ENCODE data around the gene AATK. TPM values are rescaled to one million over a fixed set of nuclear protein-coding genes. Genes with fewer than 3 reads are reported as not detected.

The AATK gene
- total and polyA plus RNA-seq, 9 of the 15 experiments (the other 6 are each of a cell fraction or from before 2014, with no cell fraction given): 0.11 to 0.55 (median 0.38) TPM; not detected in 5

DNA sequence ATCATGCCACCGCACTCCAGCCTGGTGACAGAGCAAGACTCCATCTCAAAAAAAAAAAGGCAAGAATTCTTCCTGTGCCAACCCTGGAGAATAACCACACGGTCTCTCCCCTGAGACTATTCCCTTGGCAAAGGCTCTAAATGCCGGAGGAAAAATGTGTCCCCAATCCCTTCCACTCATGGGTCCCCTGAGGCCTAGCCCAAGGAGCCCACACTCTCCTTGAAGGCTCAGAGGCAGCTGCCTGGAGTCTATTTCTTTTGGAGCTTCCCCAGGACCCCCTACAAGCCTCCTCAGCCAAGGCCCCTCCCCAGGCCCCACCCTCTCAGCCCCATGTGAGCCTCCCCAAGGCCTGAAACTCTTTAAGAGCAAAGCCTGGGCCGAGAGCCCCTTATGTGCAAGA, 40.1 kb upstream of the AATK start (continued):
- TF ChIP-seq ARID3A (IDR thresholded peaks at IDR 0.05; ENCODE audit: borderline replicate concordance, low read depth, low read length): no peak
- TF ChIP-seq PHF21A (IDR thresholded peaks at IDR 0.05; ENCODE audit: borderline replicate concordance, low read depth): no peak
- no peak for TF ChIP-seq ZNF146 (CRISPR knock-in tag; IDR thresholded peaks at IDR 0.05; ENCODE audit: unreplicated experiment)
- no peak for TF ChIP-seq TCFL5 (CRISPR knock-in tag; conservative IDR thresholded peaks at IDR 0.05)
- TF ChIP-seq, protein P1, sequence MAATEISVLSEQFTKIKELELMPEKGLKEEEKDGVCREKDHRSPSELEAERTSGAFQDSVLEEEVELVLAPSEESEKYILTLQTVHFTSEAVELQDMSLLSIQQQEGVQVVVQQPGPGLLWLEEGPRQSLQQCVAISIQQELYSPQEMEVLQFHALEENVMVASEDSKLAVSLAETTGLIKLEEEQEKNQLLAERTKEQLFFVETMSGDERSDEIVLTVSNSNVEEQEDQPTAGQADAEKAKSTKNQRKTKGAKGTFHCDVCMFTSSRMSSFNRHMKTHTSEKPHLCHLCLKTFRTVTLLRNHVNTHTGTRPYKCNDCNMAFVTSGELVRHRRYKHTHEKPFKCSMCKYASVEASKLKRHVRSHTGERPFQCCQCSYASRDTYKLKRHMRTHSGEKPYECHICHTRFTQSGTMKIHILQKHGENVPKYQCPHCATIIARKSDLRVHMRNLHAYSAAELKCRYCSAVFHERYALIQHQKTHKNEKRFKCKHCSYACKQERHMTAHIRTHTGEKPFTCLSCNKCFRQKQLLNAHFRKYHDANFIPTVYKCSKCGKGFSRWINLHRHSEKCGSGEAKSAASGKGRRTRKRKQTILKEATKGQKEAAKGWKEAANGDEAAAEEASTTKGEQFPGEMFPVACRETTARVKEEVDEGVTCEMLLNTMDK (IDR thresholded peaks at IDR 0.05; ENCODE audit: borderline replicate concordance, insufficient read depth, low read depth, low read length, poor library complexity, severe bottlenecking): no peak
- TF ChIP-seq DIDO1 (tag; IDR thresholded peaks at IDR 0.05; ENCODE audit: low read depth): no peak
- TF ChIP-seq ZNF175 (CRISPR knock-in tag; IDR thresholded peaks at IDR 0.05; ENCODE audit: low read depth): no peak
- TF ChIP-seq ZNF274 (IDR thresholded peaks at IDR 0.05; ENCODE audit: borderline replicate concordance, low read depth, low read length): no peak
- no peak for TF ChIP-seq CBFA2T2 (conservative IDR thresholded peaks at IDR 0.05)
- no peak for TF ChIP-seq ZEB2 (IDR thresholded peaks at IDR 0.05)
- no peak for TF ChIP-seq NR3C1 (CRISPR knock-in tag; IDR thresholded peaks at IDR 0.05)
